Keratinocyte (primary cell): ENCODE measurements around the gene SASH1.

Source experiments
- CTCF ChIP-seq, 3 experiments: IDR thresholded peaks in 1 of 3; conservative IDR thresholded peaks in 1 of 3; optimal IDR thresholded peaks in 1 of 3; 2 replicates in 2 of 3; 3 replicates in 1 of 3; pipeline versions ENCODE3 to v1.5.1; 2011; ENCODE audit warnings: low read length in 3 of 3, mild to moderate bottlenecking in 3 of 3, moderate library complexity in 2 of 3, control low read depth in 1 of 3, inconsistent platforms in 1 of 3; ENCODE audit not compliant: insufficient read depth in 2 of 3; ENCODE audit errors: extremely low read depth in 1 of 3
- EZH2 ChIP-seq: IDR thresholded peaks from one replicate; pipeline ENCODE4 v1.6.1; 2012; ENCODE audit warnings: inconsistent platforms, mild to moderate bottlenecking, low read length, moderate library complexity

- TF ChIP-seq CTCF (optimal IDR thresholded peaks at IDR 0.05 in 1 of 3, IDR thresholded peaks at IDR 0.05 in 1 of 3, conservative IDR thresholded peaks at IDR 0.05 in 1 of 3; ENCODE audit: extremely low read depth in 1 of 3, insufficient read depth in 2 of 3, low read length in 3 of 3) (no peak), EZH2 (no peak)
These were observed 118.4 kb downstream of the SASH1 start for GRCh38 chr6:148460876-148461646.
